NCI-H128 (cell line): ENCODE measurements around the gene OSBPL10.

Experiments used
- DNase-seq: peaks from one replicate; lab custom pipeline; 2025; ENCODE audit not compliant: unreplicated experiment; lab: John Stamatoyannopoulos, UW

The OSBPL10 gene

GRCh38 chr3:31959951-31960792, 20.9 kb downstream of the OSBPL10 start:
- DNase-seq = no peak

DNA sequence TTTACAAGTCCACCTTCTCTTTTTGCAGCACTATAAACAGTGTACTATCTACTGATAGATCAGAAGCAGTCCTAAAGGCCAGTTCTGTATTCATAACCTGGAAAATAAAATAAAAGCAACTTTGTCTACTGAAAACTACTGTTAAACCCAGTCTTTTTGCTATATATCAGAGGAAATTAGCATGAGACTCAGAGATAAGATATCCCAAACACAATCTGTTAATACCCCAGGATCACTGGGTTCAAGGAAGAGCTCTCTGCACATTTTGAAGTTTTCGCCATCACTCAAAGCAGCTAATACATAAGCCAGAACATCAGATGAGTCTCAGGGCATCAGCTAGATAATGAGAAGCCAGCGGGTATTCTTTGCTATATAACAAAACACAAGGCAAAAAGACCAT, 21.8 kb downstream of the OSBPL10 start:
- DNase-seq = no peak

DNA sequence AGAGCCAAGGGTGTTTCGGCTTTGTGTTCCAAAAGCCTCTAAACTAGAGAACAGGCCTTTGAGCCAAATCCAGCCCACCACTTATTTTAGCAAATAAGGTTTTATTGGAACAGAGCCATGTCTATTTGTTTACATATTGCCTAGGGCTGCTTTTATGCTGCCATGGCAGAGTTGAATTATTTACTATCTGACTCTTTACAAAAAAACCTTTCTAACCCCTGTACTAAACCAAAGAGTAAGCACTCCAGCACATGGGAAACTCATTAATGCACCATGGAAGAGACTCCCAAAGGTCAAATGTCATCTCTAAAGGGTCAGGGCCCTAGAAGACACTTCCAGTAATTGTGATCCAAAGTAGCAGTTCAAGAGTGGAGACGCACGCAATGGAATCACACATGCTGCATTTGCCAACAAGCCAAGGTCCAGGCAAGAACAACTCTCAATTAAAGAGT, 22.3 kb downstream of the OSBPL10 start:
- DNase-seq = peak; percentile 12

GRCh38 chr3:31957106-31957505, 24.0 kb downstream of the OSBPL10 start:
- no peak for DNase-seq

- DNase-seq = no peak
Observed at GRCh38 chr3:31955581-31955980, 25.5 kb downstream of the OSBPL10 start.

DNA sequence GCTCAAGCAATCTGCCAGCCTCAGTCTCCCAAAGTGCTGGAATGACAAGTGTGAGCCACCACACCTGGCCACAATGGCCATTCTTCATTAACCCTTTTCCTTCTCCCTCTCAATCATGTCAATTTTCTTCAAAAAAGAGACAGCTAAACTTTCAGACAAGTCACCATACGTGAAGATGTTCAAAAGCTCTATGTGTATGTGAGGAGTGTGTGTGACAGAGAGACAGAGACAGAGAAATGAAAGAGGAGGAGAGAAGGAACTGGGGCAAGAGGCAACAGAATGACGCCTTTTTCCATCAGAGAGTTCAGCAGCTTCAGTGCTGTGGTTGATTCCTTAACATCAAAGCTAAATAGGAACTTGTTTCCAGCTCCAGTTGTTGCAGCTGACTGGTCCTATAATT, 27.4 kb downstream of the OSBPL10 start:
- DNase-seq = no peak

DNA sequence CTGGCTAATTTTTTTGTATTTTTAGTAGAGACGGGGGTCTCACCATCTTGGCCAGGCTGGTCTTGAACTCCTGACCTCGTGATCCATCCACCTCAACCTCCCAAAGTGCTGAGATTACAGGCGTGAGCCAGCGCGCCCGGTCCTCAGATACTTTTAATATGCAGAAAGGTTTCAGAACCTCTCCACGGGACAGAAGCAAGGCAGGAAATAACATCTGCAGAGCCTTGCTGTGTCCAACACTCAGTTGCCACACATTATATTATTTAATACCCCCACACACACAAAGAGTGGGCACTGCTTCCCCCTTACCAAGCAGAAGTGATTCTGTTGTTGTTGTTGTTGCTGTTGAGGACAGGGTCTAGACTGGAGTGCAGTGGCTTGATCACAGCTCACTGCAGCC, 28.0 kb downstream of the OSBPL10 start:
- no peak for DNase-seq

DNA sequence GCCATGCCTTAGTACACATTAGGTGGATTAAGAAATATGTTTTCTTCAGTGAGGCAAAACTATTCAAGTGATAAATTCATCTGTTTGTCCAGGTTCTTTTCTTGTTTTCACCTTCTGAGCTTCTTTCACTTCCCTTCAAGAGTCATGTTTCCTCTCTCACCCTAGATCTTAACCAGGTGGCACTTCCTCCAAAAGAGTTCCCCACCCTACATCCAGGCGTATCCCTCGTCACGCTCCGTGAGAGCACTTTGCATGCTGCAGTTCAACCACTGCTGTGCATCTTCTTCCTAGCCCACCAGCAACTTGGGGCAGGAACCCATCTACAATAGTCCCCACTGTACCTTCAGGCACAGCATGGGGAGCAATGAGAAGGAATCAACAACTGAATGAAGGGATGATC, 28.9 kb downstream of the OSBPL10 start:
- DNase-seq = no peak

- no peak for DNase-seq
Observed at GRCh38 chr3:31948280-31948679, 32.8 kb downstream of the OSBPL10 start.

DNA sequence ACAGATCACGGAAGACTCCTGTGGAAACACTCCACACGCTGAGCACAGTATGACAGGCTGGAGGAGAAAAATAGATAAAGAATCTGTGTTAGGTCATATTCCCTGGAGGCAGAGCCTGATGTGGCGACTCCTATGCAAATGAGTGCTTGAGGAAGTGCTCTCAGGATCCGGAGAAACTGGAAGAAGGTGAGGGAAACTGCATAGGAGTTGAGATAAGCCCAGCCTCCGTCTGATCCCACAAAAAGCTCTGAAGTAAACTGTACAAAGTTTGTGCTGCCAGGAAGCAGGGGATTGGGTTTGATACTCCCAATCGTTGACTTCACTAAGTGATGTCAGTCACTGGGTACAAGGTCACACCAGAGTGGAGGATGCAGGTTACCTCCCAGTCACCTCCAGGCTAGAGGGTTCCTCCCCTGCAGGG, 33.4 kb downstream of the OSBPL10 start:
- DNase-seq = no peak

- DNase-seq = no peak
Observed at GRCh38 chr3:31947162-31947561, 33.9 kb downstream of the OSBPL10 start.

- no peak for DNase-seq
Observed at GRCh38 chr3:31946484-31947081, 34.5 kb downstream of the OSBPL10 start.

GRCh38 chr3:31945738-31946052, 35.4 kb downstream of the OSBPL10 start:
- no peak for DNase-seq

- DNase-seq = no peak
Observed at GRCh38 chr3:31943041-31943440, 38.0 kb downstream of the OSBPL10 start.

GRCh38 chr3:31942446-31942845, 38.6 kb downstream of the OSBPL10 start:
- DNase-seq = no peak

DNA sequence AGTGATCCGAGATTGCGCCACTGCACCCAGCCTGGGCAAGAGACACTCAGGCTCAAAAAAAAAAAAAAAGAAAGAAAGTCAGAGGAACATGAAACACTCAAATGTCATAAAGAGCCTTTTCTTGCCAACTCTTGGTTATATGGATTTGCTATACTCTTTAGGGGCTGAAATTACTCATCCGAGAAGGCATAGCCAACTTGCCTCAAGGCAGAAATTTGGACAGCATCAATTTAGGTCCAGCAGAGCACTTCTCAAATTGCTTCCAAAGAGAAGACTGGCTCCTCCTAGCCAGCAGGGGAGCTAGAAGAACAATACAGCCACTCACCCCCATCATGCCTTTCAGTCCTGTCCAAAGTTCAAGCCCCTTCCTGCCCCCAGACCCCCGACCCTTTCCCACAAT, 43.8 kb downstream of the OSBPL10 start:
- DNase-seq = no peak

DNA sequence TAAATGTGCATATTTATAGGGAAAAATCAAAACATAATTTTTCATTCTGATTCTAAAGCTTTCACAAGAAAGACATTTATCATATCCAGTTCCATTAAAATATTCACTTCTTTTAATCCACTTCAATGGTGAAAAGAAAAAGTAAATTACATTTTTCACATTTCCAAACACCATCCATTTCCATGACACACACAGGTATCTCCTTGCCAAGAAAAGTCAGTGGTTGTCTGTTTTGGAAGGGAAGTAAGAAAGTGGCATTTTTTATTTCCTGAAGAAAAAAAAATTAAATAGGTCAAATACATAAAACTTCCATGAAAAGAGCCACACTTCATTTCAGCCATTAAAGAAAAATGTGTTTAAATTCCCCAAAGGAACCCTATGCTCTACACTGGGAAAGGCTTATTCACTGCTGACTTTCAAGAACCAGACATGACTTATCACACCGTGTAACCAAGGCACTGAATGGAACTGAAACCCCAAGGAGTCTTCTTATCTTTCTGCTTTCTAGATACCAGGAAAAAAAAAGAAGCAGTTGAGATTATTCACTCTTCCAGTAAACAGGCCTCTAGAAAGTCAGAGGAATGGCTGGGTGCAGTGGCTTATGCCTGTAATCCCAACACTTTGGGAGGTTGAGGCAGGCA, 44.5 kb downstream of the OSBPL10 start:
- DNase-seq = no peak

DNA sequence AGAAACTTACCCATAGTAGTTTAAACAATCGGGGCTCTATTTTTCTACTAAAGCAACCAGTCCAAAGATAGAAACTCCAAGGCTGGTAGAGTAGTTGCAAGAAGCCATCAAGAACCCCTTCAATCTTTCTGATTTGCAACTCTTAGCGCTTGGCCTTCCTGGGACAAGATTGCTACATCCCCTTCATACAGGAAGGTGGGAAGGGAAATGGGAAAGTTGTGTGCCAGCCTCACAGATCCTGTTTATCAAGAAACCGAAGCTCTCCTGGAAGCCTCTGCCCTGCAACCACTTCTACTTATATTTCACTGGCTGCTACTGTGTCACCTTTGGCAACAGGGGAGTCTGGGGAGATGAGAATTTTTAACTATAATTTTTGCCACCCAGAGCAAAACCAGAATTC, 46.2 kb downstream of the OSBPL10 start:
- no peak for DNase-seq

DNA sequence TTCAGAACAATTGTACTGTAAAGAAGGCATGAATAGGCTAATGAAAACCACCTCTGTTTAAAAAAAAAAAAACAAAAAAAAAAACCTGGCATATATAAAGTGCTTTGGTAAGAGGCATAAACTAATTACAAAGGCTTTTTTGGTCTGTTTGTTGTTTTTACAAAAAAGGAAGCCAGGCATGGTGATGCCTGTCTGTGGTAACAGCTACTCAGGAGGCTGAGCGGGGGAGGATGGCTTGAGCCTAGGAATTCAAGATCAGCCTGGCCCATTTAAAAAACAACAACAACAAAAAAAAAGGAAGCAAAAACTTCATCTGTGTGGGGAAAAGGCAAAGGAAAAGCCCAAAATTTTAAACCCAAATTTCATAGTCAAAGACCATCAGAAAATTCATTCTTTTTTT, 47.0 kb downstream of the OSBPL10 start:
- no peak for DNase-seq

- DNase-seq = no peak
Observed at GRCh38 chr3:31932990-31933389, 48.1 kb downstream of the OSBPL10 start.

GRCh38 chr3:31929826-31930502, 51.1 kb downstream of the OSBPL10 start:
- DNase-seq = no peak

DNA sequence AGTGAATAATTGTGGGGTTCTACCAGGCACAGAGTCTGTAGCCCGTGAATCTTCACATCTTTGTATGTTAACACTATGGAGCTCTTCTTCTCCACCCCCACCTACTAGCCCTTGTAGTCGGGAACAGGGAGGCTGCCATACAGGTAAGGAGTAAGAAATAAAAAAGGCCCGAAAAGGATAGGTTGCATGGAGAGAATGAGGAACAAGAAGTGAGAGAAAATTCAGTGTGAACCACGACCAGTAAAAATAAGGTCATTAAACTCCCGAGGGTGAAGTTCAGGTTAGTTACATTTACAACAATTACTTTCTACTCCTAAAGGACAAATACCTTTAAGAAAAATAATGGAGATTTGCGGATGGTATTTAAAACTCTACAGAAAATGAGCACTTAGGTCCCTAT, 53.3 kb downstream of the OSBPL10 start:
- DNase-seq = no peak
